K562 (cell line): ENCODE measurements around the gene UBE2QL1. TPM values are rescaled to one million over a fixed set of nuclear protein-coding genes. Genes with fewer than 3 reads are reported as not detected.

Source experiments
- DNMT1 ChIP-seq: fragments of 450-650 bp; IDR thresholded peaks from 2 replicates; pipeline ENCODE4 v1.6.1; 2016; ENCODE audit warnings: antibody characterized with exemption, mild to moderate bottlenecking
- EWSR1 ChIP-seq: fragments of 450-650 bp; IDR thresholded peaks from 2 replicates; pipeline ENCODE4 v1.6.1; 2018; ENCODE audit warnings: borderline replicate concordance, mild to moderate bottlenecking, low read depth, moderate library complexity; ENCODE audit not compliant: partially characterized antibody
- FOXM1 ChIP-seq, 2 experiments: fragments of 450-650 bp in 1 of 2; sonication (generic) in 1 of 2; formaldehyde crosslinking in 1 of 2; IDR thresholded peaks; 2 replicates each; pipeline versions ENCODE4 v1.6.1 to v1.9.0; 2017 to 2022; ENCODE audit warnings: low read depth in 2 of 2, mild to moderate bottlenecking in 2 of 2, missing genetic modification reagents in 1 of 2, moderate library complexity in 1 of 2
- KHSRP ChIP-seq: fragments of 450-650 bp; IDR thresholded peaks from 2 replicates; pipeline ENCODE4 v1.6.1; 2017
- POLR2A ChIP-seq: fragments of 450-650 bp; conservative IDR thresholded peaks from 2 replicates; pipeline ENCODE4 v1.6.1; 2016
- SMAD4 ChIP-seq: fragments of 250-450 bp; sonication (Bioruptor Pico); conservative IDR thresholded peaks from 2 replicates; pipeline ENCODE4 v1.8.0; 2021; ENCODE audit warnings: inconsistent platforms, mild to moderate bottlenecking, moderate library complexity
- SMARCB1 ChIP-seq: IDR thresholded peaks from 2 replicates; pipeline ENCODE4 v1.6.1; 2011; ENCODE audit warnings: improper control_type of control experiment, low read depth; ENCODE audit not compliant: insufficient read length
- TBL1XR1 ChIP-seq, 2 experiments: IDR thresholded peaks; 2 replicates each; pipeline ENCODE4 v1.6.1; 2012; ENCODE audit warnings: improper control_type of control experiment in 2 of 2, low read length in 2 of 2, mild to moderate bottlenecking in 1 of 2
- ZC3H4 ChIP-seq: sonication (generic); formaldehyde crosslinking; IDR thresholded peaks from 2 replicates; pipeline ENCODE4 v1.9.0; 2021; ENCODE audit warnings: missing genetic modification reagents, borderline replicate concordance
- ZNF316 ChIP-seq: fragments of 450-650 bp; IDR thresholded peaks from 2 replicates; pipeline ENCODE4 v1.6.1; 2016
- ZNF408 ChIP-seq: fragments of 250-450 bp; sonication (Bioruptor Pico); IDR thresholded peaks from 2 replicates; pipeline ENCODE4 v1.4.0; 2020; ENCODE audit warnings: low read depth, mild to moderate bottlenecking, moderate library complexity
- polyA plus RNA-seq, 8 experiments: library from polyadenylated mRNA; depleted of rRNA in 4 of 8; stranded (reverse) in 5 of 8; unstranded in 3 of 8; fragments of >200 nt; fragmentation: Nextera tagmentation in 2 of 8; fragmentation: Illumina TruSeq in 1 of 8; extraction: Ambion mirVana in 2 of 8; extraction: Trizol in 1 of 8; gene quantifications; 2 replicates each; pipeline versions ENCODE4 v1.2.1 to v1.2.3, GENCODE V29; 2011 to 2014; ENCODE audit warnings: inconsistent platforms in 1 of 8, missing spikeins in 1 of 8
- total RNA-seq, 7 experiments: library from RNA; depleted of rRNA in 6 of 7; stranded (reverse); fragments of >200 nt in 6 of 7; fragmentation: Illumina TruSeq in 2 of 7; extraction: Trizol in 2 of 7; gene quantifications; 2 replicates each; pipeline versions ENCODE4 v1.2.1 to v1.2.3, GENCODE V29; 2011 to 2021; ENCODE audit warnings: low replicate concordance in 1 of 7
- TF ChIP-seq, protein P1 (sequence below), 2 experiments: fragments of 450-650 bp in 1 of 2; sonication (generic) in 1 of 2; formaldehyde crosslinking in 1 of 2; IDR thresholded peaks; 2 replicates each; pipeline versions ENCODE4 v1.7.1 to v1.9.0; 2016 to 2022; ENCODE audit warnings: inconsistent platforms in 1 of 2, mild to moderate bottlenecking in 1 of 2, missing genetic modification reagents in 1 of 2
- TF ChIP-seq, protein P2 (sequence below), 2 experiments: IDR thresholded peaks; 2 replicates each; pipeline ENCODE4 v1.6.1; 2011; ENCODE audit warnings: borderline replicate concordance in 1 of 2, control low read depth in 1 of 2, low read depth in 1 of 2, low read length in 1 of 2, mild to moderate bottlenecking in 1 of 2, mixed read lengths in 1 of 2, moderate library complexity in 1 of 2; ENCODE audit not compliant: insufficient read depth in 1 of 2, insufficient read length in 1 of 2, poor library complexity in 1 of 2, severe bottlenecking in 1 of 2; ENCODE audit errors: extremely low read depth in 1 of 2
- TF ChIP-seq, protein P3 (sequence below): fragments of 250-450 bp; sonication (Bioruptor Pico); IDR thresholded peaks from 2 replicates; pipeline ENCODE4 v1.5.0; 2022; ENCODE audit warnings: mild to moderate bottlenecking

The UBE2QL1 gene
- total and polyA plus RNA-seq, 9 of the 15 experiments (the other 6 are each of a cell fraction or from before 2014, with no cell fraction given) = not detected

DNA sequence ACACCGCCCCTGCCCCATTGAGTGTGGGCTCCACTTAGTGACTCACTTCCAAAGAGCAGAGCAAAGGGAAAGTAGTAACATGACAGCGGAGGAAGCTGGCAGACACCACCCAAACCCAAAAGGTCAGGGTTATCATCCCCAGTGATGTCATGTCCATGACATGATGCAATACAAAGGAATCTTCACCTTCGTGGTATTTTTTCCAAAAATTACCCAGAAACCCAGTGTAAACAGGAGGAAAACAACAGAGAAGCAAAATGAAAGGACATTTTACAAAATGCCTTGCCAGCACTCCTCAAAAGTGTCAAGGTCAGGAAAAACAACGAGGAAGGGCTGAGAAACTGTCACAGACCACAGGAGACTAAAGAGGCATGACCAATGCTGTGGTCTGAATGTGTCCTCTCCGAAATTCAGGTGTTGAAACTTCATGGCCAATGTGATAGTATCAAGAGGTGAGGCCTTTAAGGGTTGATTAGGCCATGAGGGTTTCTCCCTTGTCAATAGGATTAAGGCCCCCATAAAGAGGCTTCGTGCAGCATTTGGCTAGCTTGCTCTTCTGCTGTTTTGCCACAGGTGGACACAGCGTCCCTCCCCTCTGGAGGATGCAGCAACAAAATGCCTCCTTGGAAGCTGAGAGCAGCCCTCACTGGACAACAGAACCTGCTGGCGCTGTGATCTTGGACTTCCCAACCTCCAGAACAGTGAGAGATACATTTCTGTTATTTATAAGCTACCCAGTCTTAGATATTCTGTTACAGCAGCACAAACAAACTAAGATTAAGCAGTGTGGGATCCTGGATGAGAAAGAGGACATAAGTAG, 39.8 kb upstream of the UBE2QL1 start (continued):
- TF ChIP-seq, protein P1, sequence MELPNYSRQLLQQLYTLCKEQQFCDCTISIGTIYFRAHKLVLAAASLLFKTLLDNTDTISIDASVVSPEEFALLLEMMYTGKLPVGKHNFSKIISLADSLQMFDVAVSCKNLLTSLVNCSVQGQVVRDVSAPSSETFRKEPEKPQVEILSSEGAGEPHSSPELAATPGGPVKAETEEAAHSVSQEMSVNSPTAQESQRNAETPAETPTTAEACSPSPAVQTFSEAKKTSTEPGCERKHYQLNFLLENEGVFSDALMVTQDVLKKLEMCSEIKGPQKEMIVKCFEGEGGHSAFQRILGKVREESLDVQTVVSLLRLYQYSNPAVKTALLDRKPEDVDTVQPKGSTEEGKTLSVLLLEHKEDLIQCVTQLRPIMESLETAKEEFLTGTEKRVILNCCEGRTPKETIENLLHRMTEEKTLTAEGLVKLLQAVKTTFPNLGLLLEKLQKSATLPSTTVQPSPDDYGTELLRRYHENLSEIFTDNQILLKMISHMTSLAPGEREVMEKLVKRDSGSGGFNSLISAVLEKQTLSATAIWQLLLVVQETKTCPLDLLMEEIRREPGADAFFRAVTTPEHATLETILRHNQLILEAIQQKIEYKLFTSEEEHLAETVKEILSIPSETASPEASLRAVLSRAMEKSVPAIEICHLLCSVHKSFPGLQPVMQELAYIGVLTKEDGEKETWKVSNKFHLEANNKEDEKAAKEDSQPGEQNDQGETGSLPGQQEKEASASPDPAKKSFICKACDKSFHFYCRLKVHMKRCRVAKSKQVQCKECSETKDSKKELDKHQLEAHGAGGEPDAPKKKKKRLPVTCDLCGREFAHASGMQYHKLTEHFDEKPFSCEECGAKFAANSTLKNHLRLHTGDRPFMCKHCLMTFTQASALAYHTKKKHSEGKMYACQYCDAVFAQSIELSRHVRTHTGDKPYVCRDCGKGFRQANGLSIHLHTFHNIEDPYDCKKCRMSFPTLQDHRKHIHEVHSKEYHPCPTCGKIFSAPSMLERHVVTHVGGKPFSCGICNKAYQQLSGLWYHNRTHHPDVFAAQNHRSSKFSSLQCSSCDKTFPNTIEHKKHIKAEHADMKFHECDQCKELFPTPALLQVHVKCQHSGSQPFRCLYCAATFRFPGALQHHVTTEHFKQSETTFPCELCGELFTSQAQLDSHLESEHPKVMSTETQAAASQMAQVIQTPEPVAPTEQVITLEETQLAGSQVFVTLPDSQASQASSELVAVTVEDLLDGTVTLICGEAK (IDR thresholded peaks at IDR 0.05) = no peak
- TF ChIP-seq, protein P1 (CRISPR knock-in tag; IDR thresholded peaks at IDR 0.05) = no peak
- TF ChIP-seq KHSRP = no peak
- TF ChIP-seq TBL1XR1 (IDR thresholded peaks at IDR 0.05; ENCODE audit: low read length in 2 of 2) = 0 out of 4 replicates have a peak, but pooled peaks of 1 of the 2 experiments have one; percentile 32
- no peak for TF ChIP-seq ZNF316
- no peak for TF ChIP-seq EWSR1
- TF ChIP-seq FOXM1 (IDR thresholded peaks at IDR 0.05; ENCODE audit: low read depth) = no peak
- no peak for TF ChIP-seq FOXM1 (CRISPR knock-in tag; IDR thresholded peaks at IDR 0.05; ENCODE audit: low read depth)
- no peak for TF ChIP-seq ZNF408
- no peak for TF ChIP-seq SMARCB1
- TF ChIP-seq, protein P2, sequence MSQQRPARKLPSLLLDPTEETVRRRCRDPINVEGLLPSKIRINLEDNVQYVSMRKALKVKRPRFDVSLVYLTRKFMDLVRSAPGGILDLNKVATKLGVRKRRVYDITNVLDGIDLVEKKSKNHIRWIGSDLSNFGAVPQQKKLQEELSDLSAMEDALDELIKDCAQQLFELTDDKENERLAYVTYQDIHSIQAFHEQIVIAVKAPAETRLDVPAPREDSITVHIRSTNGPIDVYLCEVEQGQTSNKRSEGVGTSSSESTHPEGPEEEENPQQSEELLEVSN (IDR thresholded peaks at IDR 0.05; ENCODE audit: borderline replicate concordance in 1 of 2, extremely low read depth in 1 of 2, insufficient read depth in 1 of 2, insufficient read length in 1 of 2, low read depth in 1 of 2, low read length in 1 of 2, poor library complexity in 1 of 2, severe bottlenecking in 1 of 2) = no peak
- TF ChIP-seq DNMT1 = no peak
- TF ChIP-seq, protein P3, sequence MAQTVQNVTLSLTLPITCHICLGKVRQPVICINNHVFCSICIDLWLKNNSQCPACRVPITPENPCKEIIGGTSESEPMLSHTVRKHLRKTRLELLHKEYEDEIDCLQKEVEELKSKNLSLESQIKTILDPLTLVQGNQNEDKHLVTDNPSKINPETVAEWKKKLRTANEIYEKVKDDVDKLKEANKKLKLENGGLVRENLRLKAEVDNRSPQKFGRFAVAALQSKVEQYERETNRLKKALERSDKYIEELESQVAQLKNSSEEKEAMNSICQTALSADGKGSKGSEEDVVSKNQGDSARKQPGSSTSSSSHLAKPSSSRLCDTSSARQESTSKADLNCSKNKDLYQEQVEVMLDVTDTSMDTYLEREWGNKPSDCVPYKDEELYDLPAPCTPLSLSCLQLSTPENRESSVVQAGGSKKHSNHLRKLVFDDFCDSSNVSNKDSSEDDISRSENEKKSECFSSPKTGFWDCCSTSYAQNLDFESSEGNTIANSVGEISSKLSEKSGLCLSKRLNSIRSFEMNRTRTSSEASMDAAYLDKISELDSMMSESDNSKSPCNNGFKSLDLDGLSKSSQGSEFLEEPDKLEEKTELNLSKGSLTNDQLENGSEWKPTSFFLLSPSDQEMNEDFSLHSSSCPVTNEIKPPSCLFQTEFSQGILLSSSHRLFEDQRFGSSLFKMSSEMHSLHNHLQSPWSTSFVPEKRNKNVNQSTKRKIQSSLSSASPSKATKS = no peak
- TF ChIP-seq POLR2A = no peak
- TF ChIP-seq ZC3H4 (CRISPR knock-in tag) = no peak
- TF ChIP-seq SMAD4 (CRISPR knock-in tag) = peak; percentile 88
